Myocyte (in vitro differentiated cells): ENCODE data around the gene MXI1. TPM values are rescaled to one million over a fixed set of nuclear protein-coding genes. Genes with fewer than 3 reads are reported as not detected.
"Not testable (repeated sequence)": the region's sequence is repeated elsewhere in the genome, so short reads cannot be mapped to it uniquely, and the experiment has no call there.

ENCODE experiments used
- DNase-seq: peaks from one replicate; pipeline ENCODE4 v3.0.0-alpha.2; 2012; ENCODE audit warnings: low read depth
- total RNA-seq: library from RNA; depleted of rRNA; stranded (reverse); fragments of >200 nt; gene quantifications from 2 replicates; pipeline ENCODE4 v1.2.3, GENCODE V29; 2014

Gene MXI1
- total RNA-seq, 1 donor from 2014 or later = 18.5 TPM

GRCh38 chr10:110311357-110311949 lies 104.0 kb downstream of the MXI1 start:
- DNase-seq = peak; percentile 77

- DNase-seq = no peak
Measured at GRCh38 chr10:110312206-110312605, 104.8 kb downstream of the MXI1 start.

GRCh38 chr10:110313674-110314073 lies 106.3 kb downstream of the MXI1 start:
- DNase-seq = no peak

- DNase-seq = no peak
Measured at GRCh38 chr10:110317866-110318850, 110.8 kb downstream of the MXI1 start.

GRCh38 chr10:110321869-110322620 lies 114.6 kb downstream of the MXI1 start:
- peak; percentile 61 for DNase-seq

GRCh38 chr10:110323503-110323902 lies 116.1 kb downstream of the MXI1 start:
- DNase-seq = peak; percentile 89

- DNase-seq = no peak
Measured at GRCh38 chr10:110324201-110324804, 116.9 kb downstream of the MXI1 start.

GRCh38 chr10:110324805-110325280 lies 117.4 kb downstream of the MXI1 start:
- no peak for DNase-seq

GRCh38 chr10:110326351-110327032 lies 119.1 kb downstream of the MXI1 start:
- peak; percentile 56 for DNase-seq

- DNase-seq = no peak
Measured at GRCh38 chr10:110327262-110327914, 120.0 kb downstream of the MXI1 start.

GRCh38 chr10:110330675-110331074 lies 123.3 kb downstream of the MXI1 start:
- DNase-seq = no peak

GRCh38 chr10:110331226-110331795 lies 123.9 kb downstream of the MXI1 start:
- not testable (repeated sequence) for DNase-seq

GRCh38 chr10:110334061-110334656 lies 126.8 kb downstream of the MXI1 start:
- DNase-seq = no peak

GRCh38 chr10:110335314-110336064 lies 128.1 kb downstream of the MXI1 start:
- DNase-seq = no peak

- peak; percentile 90 for DNase-seq
Measured at GRCh38 chr10:110336111-110336721, 128.8 kb downstream of the MXI1 start.
